Prostate gland (tissue), 2 donors: Measurements from ENCODE around the gene LPAR2.

Source experiments
- POLR2A ChIP-seq: fragments of 450-650 bp; IDR thresholded peaks from one replicate; pipeline ENCODE4 v1.6.1; 2016; ENCODE audit warnings: antibody characterized with exemption, mild to moderate bottlenecking
- POLR2AphosphoS5 ChIP-seq: sonication (generic); formaldehyde crosslinking; IDR thresholded peaks from one replicate; pipeline ENCODE4 v1.6.1; 2017; ENCODE audit warnings: antibody characterized with exemption
- TF ChIP-seq, protein P1 (sequence below), 4 experiments: fragments of 200-600 bp in 2 of 4; fragments of 450-650 bp in 2 of 4; sonication (generic) in 2 of 4; IDR thresholded peaks; 1 replicate in 3 of 4; 2 replicates in 1 of 4; pipeline ENCODE4 v1.5.1; 2016 to 2019; ENCODE audit warnings: antibody characterized with exemption in 4 of 4, mild to moderate bottlenecking in 2 of 4, moderate library complexity in 2 of 4

GRCh38 chr19:19656451-19657396, 28.7 kb upstream of the LPAR2 start:
- TF ChIP-seq, protein P1, sequence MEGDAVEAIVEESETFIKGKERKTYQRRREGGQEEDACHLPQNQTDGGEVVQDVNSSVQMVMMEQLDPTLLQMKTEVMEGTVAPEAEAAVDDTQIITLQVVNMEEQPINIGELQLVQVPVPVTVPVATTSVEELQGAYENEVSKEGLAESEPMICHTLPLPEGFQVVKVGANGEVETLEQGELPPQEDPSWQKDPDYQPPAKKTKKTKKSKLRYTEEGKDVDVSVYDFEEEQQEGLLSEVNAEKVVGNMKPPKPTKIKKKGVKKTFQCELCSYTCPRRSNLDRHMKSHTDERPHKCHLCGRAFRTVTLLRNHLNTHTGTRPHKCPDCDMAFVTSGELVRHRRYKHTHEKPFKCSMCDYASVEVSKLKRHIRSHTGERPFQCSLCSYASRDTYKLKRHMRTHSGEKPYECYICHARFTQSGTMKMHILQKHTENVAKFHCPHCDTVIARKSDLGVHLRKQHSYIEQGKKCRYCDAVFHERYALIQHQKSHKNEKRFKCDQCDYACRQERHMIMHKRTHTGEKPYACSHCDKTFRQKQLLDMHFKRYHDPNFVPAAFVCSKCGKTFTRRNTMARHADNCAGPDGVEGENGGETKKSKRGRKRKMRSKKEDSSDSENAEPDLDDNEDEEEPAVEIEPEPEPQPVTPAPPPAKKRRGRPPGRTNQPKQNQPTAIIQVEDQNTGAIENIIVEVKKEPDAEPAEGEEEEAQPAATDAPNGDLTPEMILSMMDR (IDR thresholded peaks at IDR 0.05): no peak
- TF ChIP-seq POLR2A: no peak
- TF ChIP-seq POLR2AphosphoS5: no peak
